HG03159 (cell line): Measurements from ENCODE around the gene SPRY4.
"Not testable (repeated sequence)": the region's sequence is repeated elsewhere in the genome, so short reads cannot be mapped to it uniquely, and the experiment has no call there.

Source experiments
- ATAC-seq: cut with Tn5 transposase; IDR thresholded peaks from one replicate; pipeline ENCODE4 v1.9.1; 2021; ENCODE audit warnings: mild to moderate bottlenecking, moderate library complexity; ENCODE audit not compliant: unreplicated experiment

Gene SPRY4, protein sequence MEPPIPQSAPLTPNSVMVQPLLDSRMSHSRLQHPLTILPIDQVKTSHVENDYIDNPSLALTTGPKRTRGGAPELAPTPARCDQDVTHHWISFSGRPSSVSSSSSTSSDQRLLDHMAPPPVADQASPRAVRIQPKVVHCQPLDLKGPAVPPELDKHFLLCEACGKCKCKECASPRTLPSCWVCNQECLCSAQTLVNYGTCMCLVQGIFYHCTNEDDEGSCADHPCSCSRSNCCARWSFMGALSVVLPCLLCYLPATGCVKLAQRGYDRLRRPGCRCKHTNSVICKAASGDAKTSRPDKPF

DNA sequence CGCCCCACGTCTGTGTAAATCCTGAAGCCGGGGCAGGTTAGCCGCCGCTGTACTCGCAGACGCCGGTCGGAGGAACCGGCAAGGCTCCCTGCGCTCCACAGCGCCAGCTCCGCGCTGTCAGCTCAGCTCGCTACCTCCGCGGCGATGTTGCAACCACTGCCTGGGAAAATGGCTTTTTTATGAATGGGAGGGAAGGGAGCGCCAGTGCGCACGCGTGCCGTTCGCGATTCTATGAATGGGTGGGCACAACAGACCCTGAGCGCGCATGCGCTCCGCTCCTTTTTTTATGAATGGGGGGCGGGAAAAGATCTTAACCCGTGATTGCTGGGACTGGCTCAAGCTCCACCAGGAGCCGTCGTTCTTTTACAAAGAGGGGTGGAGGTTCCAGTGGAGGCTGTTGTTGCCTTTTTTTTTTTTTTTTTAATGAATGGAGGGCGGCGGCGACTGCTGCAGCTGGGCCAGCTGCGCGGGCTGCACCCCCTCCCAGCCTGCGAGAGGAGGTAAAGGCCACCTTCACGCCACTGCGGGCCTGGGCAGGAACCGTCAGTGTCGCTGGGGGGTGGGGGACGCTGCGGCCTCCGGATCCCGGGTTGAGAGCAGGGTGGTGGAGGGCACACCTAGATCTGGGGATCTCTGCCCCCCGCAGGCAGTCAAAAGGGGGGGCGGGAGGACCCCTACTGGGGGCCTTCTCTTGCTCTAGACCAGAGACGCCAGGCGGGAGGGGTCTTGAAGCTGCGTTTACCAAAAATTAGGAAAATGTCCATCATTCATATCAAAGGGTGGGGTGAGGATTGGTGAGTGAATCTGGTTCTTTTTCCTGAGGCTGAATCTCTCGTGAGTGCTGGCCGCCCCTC, at the start of gene SPRY4:
Gene SPRY4 (minus strand): TSS at position 151 of the 854 bp plus-strand sequence. CDS start 9,913 bp downstream, outside the sequence.
- peak; percentile 66 for ATAC-seq

DNA sequence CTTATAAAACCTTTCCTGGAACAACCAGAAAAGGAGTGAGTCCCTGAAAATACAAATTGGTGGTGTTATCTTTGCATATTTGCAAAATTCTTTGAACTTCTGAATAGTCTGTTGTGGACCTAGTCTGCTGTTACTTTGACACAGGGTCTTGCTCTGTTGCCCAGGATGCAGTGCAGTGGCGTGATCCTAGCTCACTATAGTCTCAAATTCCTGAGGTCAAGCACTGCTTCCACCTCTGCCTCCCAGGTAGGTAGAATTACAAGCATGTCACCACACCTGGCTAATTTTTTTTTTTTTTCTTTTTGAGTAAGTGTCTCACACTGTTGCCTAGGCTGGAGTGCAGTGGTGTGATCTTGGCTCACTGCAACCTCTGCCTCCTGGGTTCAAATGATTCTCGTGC, 43.7 kb upstream of the SPRY4 start:
- ATAC-seq = no peak

DNA sequence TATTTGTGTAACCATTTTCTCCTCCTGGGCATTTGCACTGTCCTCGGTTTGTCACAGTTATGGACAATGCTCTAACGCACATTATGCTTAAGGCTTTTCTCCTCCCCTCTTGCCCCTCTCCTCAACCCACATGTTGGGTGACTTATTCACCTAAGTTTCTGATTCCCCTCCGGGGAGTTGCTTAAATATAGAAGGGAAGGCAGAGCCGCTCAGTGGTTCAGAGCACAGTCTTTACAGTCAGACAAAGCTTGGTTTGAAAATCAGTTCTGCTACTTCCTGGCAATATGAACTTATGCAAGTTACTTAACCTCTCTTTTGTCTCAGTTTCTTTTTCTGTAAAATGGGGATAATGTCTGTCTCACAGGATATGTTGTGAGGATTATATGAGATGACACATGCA, 41.2 kb upstream of the SPRY4 start:
- no peak for ATAC-seq

DNA sequence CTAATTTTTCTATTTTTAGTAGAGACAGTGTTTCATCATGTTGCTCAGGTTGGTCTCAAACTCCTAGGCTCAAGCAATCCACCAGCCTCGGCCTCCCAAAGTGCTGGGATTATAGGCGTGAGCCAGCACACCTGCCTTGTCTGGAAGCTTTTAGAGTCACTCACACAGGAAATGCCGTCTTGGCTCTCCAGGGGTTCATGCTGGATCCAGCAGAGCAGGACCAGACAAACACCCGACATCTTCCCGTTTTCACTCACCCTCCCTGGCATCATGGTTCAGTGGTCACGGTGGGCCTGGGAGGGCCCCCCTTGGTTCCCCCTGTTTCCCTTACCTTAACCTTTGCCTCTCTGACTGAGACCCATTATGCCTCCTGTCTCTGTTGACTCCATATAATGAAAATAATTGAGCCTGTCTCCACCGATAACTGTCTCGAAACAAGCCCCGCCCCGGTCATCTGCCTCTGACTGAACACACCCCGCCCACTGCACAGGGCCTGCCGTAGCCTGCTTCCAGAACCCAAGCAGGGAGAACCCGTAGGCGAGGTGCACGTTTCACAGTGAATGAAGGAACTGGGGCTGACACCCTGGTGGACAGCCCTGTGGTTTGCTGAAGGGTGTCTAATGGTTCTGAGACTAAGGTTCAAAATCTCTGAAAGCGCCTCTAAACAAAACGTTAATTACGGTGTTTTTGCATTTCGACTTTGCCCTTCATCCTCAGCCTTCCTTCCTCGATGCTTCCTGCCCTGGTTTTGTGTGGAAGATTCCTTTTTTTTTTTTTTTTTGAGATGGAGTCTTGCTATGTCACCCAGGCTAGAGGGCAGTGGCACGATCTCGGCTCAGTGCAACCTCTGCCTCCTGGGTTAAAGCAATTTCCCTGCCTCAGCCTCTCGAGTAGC, 39.7 kb upstream of the SPRY4 start:
- peak; percentile 63 for ATAC-seq

DNA sequence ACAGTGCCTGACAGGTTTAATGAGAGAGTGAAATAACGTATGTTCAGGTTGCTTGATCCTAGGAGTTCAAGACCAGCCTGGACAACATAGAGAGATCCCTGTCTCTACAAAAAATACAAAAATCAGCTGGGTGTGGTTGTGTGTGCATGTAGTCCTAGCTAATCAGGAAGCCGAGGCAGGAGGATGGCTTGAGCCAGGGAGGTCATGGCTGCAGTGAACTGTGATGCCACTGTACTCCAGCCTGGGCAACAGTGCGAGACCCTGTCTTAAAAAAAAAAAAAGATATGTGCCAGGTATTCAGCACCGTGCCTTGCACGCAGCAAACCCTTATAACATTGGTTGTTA, 38.8 kb upstream of the SPRY4 start:
- ATAC-seq = no peak

DNA sequence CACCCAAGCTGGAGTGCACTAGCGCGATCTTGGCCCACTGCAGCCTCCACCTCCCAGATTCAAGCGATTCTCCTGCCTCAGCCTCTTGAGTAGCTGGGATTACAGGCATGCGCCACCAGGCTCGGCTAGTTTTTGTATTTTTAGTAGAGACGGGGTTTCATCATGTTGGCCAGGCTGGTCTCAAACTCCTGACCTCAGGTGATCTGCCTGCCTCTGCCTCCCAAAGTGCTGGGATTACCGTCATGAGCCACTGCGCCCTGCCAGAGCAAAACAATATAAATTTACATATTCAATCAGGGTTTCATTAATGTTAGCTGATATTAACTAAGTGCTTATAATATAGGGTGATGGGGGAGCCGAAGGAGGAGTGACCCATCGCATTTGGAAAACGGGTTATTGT, 37.4 kb upstream of the SPRY4 start:
- not testable (repeated sequence) for ATAC-seq

DNA sequence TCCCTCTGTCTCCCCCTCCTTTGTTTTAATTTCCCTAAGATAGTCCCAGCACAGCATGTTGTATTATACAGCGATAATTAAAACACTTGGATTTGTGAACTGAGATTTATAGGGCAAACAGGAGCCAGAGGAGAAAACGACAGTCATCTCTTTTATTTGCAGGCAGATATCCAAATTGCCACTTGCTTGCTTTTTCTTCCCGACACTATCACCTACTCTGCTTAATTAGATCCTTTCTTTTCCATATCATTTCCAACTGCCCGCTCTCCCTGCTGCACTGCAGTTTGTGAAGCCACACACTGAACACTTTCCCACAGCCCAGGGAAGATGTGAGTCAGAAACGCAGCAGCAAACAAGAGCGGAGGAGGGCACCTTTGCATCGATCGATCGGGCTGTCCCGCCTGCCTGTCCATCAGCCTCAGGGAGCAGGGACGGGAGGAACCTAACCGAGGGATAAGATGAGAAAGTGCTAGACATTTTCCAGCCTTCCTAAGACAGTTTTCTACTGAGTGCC, 35.8 kb upstream of the SPRY4 start:
- ATAC-seq = no peak

DNA sequence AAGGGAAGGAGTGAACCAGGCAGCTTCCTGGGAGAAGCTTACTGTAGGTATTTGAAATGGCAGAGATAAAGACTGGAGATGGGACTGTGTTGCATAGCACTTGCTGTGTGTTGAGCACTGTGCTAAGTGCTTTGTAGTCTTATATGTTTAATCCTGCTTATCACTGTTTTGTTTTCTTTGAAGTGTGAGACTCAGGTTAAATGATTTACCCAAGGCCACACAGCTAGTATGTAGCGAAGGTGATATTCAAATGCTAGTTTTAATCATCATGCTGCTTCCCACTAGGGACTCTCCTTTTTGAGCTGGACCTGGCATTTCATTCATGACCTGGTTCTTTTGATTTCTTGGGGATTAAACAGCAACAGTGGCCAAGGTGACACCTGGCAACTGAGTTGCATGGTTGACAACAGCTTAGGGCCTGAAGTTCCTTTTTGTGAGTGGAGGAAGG, 35.3 kb upstream of the SPRY4 start:
- no peak for ATAC-seq

DNA sequence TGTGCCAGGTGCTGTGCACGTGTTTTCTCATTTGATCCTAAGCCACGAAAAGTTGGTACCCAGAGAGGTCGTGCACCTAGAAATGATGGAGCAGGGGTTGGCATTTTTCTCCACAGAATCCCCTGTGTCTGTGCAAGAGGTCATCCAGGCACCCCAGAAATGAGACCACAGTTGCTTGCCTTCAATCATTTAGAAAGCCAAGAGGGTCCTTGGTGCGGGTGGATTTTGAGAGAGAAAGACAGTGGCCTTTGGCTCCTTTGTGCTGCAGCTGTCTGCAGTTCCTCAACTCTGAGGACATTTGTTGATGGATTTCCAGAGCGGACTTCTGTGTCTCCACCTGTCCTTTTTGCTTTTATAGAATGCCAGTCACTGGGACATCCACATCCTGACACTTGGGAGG, 33.8 kb upstream of the SPRY4 start:
- ATAC-seq = no peak

DNA sequence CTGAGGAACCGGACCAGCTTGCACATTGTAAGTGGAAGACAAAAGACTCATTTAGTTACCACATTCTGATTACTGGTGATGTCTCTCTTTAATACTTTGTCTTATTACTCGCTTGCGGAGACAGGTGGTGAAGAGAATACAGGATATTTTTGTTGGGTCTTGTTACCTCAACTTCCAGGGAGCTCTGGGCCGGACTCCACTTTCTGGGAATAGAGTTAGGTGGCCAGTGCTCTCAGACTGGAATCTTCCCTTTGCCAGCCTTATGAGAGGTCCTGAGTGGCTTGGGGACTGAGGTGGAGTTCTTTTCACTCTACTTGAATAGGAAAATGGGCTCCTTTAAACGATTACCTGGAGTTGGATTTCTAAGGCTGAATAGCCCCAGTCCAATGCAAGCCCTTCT, 33.3 kb upstream of the SPRY4 start:
- no peak for ATAC-seq

DNA sequence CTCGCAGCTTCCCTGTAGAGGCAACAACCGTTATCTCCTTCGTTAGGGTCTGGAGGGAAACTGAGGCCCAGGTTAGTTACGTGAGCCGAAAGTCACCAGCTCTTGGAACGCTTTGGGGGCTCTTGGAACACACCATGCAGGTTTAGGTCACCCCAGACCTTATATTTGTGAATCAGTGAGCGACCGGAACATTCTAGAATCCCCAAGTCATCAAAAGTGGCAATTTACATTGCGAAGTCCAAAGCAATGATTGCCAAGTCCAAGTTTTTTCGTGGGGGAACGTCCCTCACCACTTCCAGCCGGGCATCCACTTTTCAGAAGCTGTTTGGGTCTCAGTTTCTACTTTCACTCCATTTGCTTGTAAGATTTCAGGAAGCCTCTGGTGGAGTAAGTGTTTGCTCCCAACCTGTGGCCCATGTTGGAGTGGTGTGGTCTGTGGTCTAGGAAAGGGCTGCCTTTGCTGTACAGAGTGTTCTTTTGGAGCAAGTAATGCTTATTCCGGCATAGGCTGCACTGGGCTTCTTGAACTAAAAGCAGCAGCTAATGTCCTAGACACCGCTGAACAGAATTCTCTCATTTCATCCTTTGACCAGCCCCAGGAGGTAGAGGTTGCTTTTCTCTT, 32.8 kb upstream of the SPRY4 start:
- no peak for ATAC-seq

DNA sequence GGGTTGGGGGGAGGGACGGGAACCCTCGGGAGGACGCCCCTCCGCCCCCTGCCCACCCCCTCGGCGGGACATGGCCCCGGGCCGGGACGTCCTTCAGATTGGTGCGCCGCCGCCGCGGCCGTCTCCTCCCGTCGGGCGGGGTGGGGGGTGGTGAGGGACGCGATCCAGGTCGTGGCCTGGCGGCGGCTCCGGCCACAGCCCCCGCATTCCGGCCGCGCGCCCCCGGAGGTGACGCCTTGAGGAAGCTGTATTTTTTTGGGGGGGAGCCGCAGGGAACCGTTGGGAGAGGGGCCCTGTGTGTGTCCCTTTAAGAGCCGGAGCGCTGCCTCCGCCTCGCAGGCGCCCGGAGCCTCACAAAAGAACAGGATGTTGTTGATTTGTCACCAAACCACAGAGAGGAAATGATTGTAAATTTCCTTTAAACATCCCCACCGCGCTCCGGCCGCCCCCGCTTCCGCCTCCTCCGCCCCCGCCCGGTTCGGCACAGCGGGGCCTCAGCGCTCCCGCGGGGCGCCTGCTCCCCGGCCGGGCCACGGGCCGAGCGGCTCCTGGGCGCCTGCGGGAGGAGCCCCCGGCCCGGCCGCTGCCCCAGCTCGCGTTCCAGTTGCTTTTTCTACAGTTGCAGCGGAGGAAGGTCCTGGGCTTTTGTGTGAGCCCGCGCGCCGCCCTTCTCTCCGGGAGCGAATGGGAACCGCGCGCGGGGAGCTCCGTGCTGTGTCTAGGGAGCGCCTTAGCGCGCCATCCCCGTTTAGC, 32.1 kb upstream of the SPRY4 start:
- peak; percentile 94 for ATAC-seq

DNA sequence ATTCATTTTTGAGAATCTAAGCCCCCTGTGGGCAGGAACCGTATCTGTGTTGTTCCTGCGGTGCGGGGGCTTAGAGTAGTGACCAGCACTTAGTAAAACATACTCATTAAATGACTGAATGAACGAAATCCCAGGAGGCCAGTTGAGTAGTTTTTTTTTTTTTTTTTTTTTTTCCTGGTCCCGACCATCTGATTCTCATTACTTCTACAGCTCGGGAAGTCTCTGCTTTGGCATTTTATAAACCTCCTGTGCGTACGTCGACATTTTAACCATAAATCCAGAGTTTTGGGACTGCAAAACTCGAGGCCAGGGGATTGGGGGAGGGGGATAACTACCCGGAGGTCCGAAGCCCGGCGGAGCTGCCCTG, 31.5 kb upstream of the SPRY4 start:
- ATAC-seq = no peak

DNA sequence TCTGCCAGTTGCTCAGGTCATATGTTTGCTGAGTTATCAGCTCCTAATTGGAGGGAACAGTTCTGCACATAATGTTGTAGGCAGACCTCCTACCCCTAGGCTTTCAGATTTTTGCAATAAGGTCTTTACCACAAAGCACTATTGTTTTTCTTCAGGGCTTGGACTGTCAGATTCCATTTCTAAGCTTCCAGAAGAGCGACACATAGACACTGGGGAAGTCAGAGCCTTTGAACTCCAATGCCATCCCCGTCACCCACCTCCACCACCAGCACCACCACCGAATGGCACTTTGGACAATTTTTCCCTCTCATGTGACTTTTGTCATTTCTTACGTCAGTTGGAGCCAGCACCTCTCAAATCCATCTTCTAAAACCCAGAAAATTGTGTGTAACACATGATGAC, 28.3 kb upstream of the SPRY4 start:
- ATAC-seq = no peak

DNA sequence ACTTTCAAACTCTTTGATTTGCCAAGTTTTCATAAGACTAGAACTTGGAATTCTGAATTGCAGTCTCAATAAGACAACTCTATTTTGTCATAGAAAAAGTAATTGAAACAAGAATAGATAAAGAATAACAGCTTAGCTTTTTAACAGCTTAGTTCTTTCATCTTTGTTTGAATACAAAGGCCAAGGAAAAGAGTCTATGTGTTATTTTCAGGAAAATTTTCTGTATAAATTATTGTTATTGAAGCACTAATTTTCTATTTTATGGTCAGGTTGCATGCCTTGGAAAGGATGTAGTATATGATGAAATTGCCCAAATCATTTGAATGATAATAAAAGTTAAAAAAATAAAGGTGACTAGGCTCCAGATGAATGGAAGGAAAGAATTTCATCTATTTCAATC, 25.2 kb upstream of the SPRY4 start:
- no peak for ATAC-seq

DNA sequence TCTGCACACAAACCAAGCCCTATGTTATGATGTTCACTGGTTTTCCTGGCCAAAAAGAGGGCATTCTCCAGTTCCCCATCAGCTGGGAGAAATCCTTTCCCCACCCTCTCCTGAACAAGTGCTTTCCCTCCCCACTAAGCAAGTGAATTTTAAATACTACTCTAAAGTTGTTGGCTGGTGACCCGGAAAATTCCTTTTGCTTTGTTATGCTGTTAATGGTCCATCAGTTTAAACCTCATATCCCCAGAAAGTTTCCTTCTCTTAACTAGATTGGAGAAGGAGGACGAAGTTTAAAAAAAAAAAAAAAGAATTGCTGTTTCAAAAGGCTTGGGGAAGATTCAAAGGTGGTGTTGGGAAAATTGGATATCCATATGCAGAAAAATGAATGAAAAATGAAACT, 21.9 kb upstream of the SPRY4 start:
- ATAC-seq = no peak

DNA sequence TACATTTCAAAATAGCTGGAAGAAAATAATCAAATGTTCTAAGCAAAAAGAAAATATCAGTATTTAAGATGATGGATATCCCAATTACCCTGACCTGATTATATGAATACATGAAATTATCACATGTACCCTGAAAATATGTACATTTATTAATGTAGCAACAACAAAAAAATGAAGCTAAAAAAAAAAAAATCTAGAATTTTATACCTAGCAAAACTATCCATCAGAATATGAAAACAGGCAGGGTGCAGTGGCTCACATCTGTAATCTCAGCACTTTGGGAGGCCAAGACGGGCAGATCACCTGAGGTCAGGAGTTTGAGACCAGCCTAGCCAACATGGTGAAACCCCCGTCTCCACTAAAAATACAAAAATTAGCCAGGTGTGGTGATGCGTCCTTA, 20.1 kb upstream of the SPRY4 start:
- ATAC-seq = not testable (repeated sequence)

DNA sequence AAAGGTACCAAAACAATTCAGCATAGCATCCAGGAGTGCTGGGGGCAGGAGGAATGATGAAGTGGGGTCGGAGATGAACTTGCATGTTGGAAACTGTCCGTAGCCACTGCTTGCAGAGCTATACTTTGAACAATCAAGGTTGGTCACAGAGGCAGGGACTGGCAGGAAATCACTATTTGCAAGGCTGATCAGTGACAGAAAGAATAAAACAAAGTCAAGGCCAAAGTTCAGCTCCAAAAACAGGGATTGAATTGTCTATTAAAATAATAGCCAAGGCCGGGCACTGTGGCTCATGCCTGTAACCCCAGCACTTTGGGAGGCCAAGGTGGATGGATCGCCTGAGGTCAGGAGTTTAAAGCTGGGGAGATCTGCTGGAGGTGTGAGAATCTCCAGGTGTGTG, 18.7 kb upstream of the SPRY4 start:
- no peak for ATAC-seq

DNA sequence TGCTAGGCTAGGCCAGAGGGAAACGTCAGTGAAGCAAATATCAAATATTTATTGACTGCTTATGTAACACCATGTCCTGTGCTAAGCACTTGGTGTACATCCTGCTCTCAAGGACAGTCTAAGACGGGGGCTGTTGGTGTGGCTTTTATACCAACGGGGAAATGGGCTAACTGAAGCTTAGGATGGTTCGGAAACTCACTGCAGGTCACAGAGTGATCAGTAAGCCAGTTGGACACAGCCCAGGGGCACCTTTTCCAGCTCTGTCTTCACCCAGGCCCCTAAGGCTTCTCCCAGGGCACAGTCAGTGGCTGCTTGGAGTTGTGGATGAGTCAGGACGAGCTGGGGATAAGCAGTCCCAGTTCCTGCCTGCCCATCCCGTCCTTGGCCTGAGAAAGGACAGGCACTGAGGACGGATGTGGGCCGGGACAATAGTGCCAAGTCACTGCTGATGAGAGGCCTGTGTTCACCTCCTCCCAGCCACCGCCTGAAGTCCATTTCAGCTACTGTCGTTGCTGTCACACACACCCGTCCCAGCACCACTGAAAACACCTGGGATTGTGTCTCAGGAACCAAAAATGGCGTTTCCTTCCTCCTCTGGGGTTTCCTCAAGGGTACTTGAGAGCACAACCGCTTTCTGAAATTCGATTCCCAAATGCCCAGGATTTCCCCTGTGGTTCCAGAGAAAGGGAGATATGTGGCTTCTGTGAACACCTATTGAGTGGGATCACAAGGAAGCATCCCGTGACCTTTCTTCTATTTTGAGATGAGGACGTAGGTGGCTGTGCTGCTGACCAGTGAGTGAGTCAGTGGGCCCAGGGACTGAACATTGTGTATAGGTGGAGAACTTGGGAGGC, 17.5 kb upstream of the SPRY4 start:
- no peak for ATAC-seq
